Endodermal cell (in vitro differentiated cells): Measurements from ENCODE around the gene THSD7B. TPM values are rescaled to one million over a fixed set of nuclear protein-coding genes. Genes with fewer than 3 reads are reported as not detected.

Experiments
- DNase-seq: peaks from one replicate; pipeline ENCODE4 v3.0.0-alpha.2; 2017
- H3K27ac ChIP-seq: 2 replicates; pipeline ENCODE4 v1.5.1; 2013; ENCODE audit warnings: mild to moderate bottlenecking, low read depth, low read length, moderate library complexity
- H3K27me3 ChIP-seq: 2 replicates; pipeline ENCODE4 v1.6.1; 2013; ENCODE audit warnings: mild to moderate bottlenecking, low read length, moderate library complexity; ENCODE audit not compliant: insufficient read depth, control insufficient read depth, poor library complexity, severe bottlenecking
- H3K36me3 ChIP-seq: 2 replicates; pipeline ENCODE4 v1.7.0; 2013; ENCODE audit warnings: mild to moderate bottlenecking, low read length, moderate library complexity; ENCODE audit not compliant: control insufficient read depth, insufficient read depth
- H3K4me1 ChIP-seq: one replicate; pipeline ENCODE4 v1.7.0; 2013; ENCODE audit warnings: low read length; ENCODE audit not compliant: control insufficient read depth, insufficient read depth
- H3K4me3 ChIP-seq: 2 replicates; pipeline ENCODE4 v1.5.1; 2013; ENCODE audit warnings: mild to moderate bottlenecking, low read length, moderate library complexity
- H3K9ac ChIP-seq: 2 replicates; pipeline ENCODE4 v1.6.1; 2013; ENCODE audit warnings: mild to moderate bottlenecking, low read length, moderate library complexity; ENCODE audit not compliant: poor library complexity, severe bottlenecking; ENCODE audit errors: extremely low read depth
- H3K9me3 ChIP-seq: 2 replicates; pipeline ENCODE4 v1.6.1; 2013; ENCODE audit warnings: mild to moderate bottlenecking, low read length, moderate library complexity; ENCODE audit not compliant: control insufficient read depth
- H3K27ac Mint-ChIP-seq: 2 replicates; pipeline ENCODE4 v1.8.0; 2020; ENCODE audit warnings: mixed read lengths
- H3K27me3 Mint-ChIP-seq: 2 replicates; pipeline ENCODE4 v1.8.0; 2021; ENCODE audit warnings: mild to moderate bottlenecking, mixed read lengths; ENCODE audit not compliant: insufficient read depth
- H3K36me3 Mint-ChIP-seq: 2 replicates; pipeline ENCODE4 v1.8.0; 2020; ENCODE audit warnings: low read depth, mixed read lengths
- H3K4me1 Mint-ChIP-seq: 2 replicates; pipeline ENCODE4 v1.8.0; 2020; ENCODE audit warnings: mixed read lengths
- H3K4me3 Mint-ChIP-seq: 2 replicates; pipeline ENCODE4 v1.8.0; 2020; ENCODE audit warnings: mild to moderate bottlenecking, moderate library complexity, mixed read lengths
- H3K9me3 Mint-ChIP-seq: 2 replicates; pipeline ENCODE4 v1.8.0; 2020; ENCODE audit warnings: mild to moderate bottlenecking, mixed read lengths
- WGBS, 2 experiments: methylation state at CpG; one replicate each; pipeline versions ENCODE4 v1.1.5 to v1.1.7; 2013; ENCODE audit warnings: missing lambda C conversion rate in 2 of 2, mixed read lengths in 1 of 2; ENCODE audit not compliant: insufficient coverage in 1 of 2, insufficient read length in 1 of 2; 5-methylcytosine and 5-hydroxymethylcytosine counted together
- total RNA-seq, 2 donors: library from RNA; stranded (reverse); fragmentation: NEBNext Ultra II Directional in 1 of 2; extraction: Animal tissue kit (Norgen Biotek cat#: 25700) in 1 of 2; gene quantifications; 2 replicates in 1 of 2; 3 replicates in 1 of 2; pipeline ENCODE4 v1.2.1, GENCODE V29; 2021
- TF ChIP-seq, protein P1 (sequence below): fragments of 200-600 bp; sonication (generic); conservative IDR thresholded peaks from 2 replicates; pipeline ENCODE4 v1.5.0; 2021; ENCODE audit warnings: antibody characterized with exemption, mild to moderate bottlenecking

THSD7B gene
- total RNA-seq, 2 donors from 2014 or later = 1.8 to 2.6 TPM

DNA sequence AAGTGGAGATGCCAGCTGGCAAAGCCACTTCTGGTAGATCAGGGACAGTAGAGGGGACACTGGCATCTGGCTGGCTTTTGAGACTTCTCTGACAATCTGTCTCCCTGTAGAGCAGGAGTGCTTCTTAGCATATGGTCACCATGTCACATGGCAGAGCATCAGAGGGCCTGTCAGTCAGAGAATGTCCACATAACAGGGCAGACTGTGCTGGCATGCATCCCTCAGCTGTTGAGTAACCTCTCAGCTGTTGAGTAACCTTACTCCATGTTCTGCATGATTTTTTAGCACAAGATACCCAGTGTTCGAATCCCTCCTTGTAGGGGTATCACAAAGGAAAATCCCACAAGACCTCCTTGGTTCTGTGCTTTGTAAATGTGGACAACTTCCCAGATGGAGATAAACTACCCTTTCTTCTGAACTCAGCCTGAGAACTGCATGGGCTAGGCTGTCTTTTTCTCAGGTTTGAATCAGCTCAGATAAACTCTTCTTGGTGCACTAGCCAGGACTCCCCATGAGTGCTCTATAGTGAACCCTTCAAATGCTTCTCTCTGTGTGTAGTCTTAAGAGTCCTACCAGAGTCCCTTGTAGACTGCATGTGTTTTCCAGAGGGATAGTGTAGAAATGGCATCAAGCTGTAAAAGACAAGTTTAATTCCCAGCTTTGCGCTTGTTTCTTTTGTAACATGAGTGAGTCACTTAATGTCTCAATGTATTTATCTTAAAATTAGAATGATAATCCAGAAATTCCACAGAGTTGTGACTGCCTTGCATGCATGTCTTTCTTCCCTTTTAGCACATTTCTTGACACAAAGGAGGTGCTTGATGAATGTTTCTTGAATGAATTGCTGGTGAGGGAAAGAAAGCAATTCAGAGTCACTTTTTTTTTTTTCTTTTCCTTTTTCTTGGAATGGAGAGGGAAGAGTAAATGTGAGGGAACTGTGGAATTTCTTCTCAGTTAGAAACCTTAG is 756.6 kb downstream of the THSD7B start:
- Histone ChIP-seq H3K27me3 (no peaks in the 10 kb centered on the region), H3K27ac (no peak overlapping the region), H3K36me3 (no peaks in the 10 kb centered on the region), H3K9ac (no peak overlapping the region), H3K4me3 (no peak overlapping the region), H3K9me3 (no peaks in the 10 kb centered on the region), H3K4me1 (no peaks in the 10 kb centered on the region)
- WGBS, 2 experiments = 75 to 98% methylated on average over 1 to 2 of the region's 2 CpGs
- Mint-ChIP-seq H3K27ac (no peak overlapping the region), H3K4me1 (peaks cover 16% of the 10 kb centered on the region), H3K9me3 (no peaks in the 10 kb centered on the region), H3K27me3 (no peaks in the 10 kb centered on the region), H3K36me3 (no peaks in the 10 kb centered on the region), H3K4me3 (no peak overlapping the region)
- TF ChIP-seq, protein P1, sequence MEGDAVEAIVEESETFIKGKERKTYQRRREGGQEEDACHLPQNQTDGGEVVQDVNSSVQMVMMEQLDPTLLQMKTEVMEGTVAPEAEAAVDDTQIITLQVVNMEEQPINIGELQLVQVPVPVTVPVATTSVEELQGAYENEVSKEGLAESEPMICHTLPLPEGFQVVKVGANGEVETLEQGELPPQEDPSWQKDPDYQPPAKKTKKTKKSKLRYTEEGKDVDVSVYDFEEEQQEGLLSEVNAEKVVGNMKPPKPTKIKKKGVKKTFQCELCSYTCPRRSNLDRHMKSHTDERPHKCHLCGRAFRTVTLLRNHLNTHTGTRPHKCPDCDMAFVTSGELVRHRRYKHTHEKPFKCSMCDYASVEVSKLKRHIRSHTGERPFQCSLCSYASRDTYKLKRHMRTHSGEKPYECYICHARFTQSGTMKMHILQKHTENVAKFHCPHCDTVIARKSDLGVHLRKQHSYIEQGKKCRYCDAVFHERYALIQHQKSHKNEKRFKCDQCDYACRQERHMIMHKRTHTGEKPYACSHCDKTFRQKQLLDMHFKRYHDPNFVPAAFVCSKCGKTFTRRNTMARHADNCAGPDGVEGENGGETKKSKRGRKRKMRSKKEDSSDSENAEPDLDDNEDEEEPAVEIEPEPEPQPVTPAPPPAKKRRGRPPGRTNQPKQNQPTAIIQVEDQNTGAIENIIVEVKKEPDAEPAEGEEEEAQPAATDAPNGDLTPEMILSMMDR = no peak
- no peak for DNase-seq

DNA sequence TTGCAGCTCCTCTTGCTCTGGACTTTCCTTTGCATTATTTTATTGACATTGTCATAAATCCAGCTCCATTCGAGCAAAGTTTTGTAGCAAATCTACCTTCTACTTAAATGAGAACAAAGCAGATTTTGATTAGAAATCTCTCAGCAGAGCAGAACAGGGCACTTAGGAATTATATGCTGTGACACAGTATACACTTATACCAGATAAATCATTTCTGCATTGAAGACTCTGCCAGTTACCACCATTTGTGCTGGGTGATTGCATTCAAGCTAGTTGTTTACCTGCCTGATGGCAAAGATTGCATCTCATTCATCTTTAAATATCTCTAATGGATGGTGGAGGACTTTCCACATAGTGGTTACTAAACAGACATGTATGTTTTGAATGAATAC is 757.3 kb downstream of the THSD7B start:
- Mint-ChIP-seq H3K4me3 (no peak overlapping the region), H3K27ac (no peak overlapping the region), H3K36me3 (no peaks in the 10 kb centered on the region), H3K27me3 (no peaks in the 10 kb centered on the region), H3K9me3 (no peaks in the 10 kb centered on the region), H3K4me1 (peaks cover 19% of the 10 kb centered on the region)
- TF ChIP-seq, protein P1 = no peak
- WGBS, 2 experiments = 95 to 100% methylated on average over 1 of the region's 1 CpG
- Histone ChIP-seq H3K4me1 (no peaks in the 10 kb centered on the region), H3K4me3 (no peak overlapping the region), H3K27ac (no peak overlapping the region), H3K9me3 (no peaks in the 10 kb centered on the region), H3K36me3 (no peaks in the 10 kb centered on the region), H3K27me3 (no peaks in the 10 kb centered on the region), H3K9ac (no peak overlapping the region)
- no peak for DNase-seq

GRCh38 chr2:137523931-137524330 is 758.6 kb downstream of the THSD7B start:
- Mint-ChIP-seq H3K4me3 (no peak overlapping the region), H3K27me3 (no peaks in the 10 kb centered on the region), H3K4me1 (peaks cover 21% of the 10 kb centered on the region), H3K36me3 (no peaks in the 10 kb centered on the region), H3K9me3 (no peaks in the 10 kb centered on the region), H3K27ac (no peak overlapping the region)
- Histone ChIP-seq H3K9me3 (no peaks in the 10 kb centered on the region), H3K27ac (no peak overlapping the region), H3K9ac (no peak overlapping the region), H3K27me3 (no peaks in the 10 kb centered on the region), H3K36me3 (no peaks in the 10 kb centered on the region), H3K4me1 (no peaks in the 10 kb centered on the region), H3K4me3 (no peak overlapping the region)
- 57 to 100% methylated on average over 1 to 3 of the region's 3 CpGs for WGBS, 2 experiments
- no peak for DNase-seq
- TF ChIP-seq, protein P1 = no peak
